ENCODE results near the gene RNU5B-1. TPM values are rescaled to one million over a fixed set of nuclear protein-coding genes. Genes with fewer than 3 reads are reported as not detected.

The RNU5B-1 gene
- polyA plus RNA-seq, 2 of the 4 experiments (the other 2 are of a cell fraction), result not detected

DNA sequence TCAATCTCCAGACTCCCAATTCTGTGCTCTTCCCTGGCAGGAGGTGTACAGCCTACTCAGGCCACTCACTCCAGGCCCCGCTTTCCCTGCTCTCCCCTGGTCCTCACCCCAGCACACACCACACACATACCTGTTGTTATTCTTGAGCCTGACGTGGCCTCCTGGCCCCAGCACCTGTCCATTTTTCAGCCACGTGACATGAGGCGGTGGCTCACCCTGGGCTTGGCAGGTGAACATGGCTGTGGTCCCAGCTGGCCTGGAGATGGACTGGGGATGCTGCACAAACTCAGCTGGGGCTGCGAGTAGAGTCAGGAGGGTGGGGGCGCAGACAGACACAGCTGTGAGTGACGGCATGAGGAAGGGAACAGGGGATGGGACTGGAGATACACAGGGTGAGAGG lies 27.3 kb downstream of the RNU5B-1 start:
- Histone ChIP-seq H3K9me3 (no peaks in the 10 kb centered on the region), H3K4me3 (no peak overlapping the region), H3K4me2 (no peak overlapping the region), H3K4me1 (no peaks in the 10 kb centered on the region), H3K27ac (no peak overlapping the region)
- ChIA-PET POLR2A (no interaction called here), CTCF (interaction anchor here (1.6 to 7.5 kb wide), 3 partner anchors 13 to 54 kb away, joined by 3 to 75 read pairs (median 32); no protein-coding TSS in a partner anchor)
- 78% methylated on average over 6 of the region's 7 CpGs for WGBS (ENCODE audit: missing lambda C conversion rate)
- TF ChIP-seq KDM5A (IDR thresholded peaks at IDR 0.05) (no peak), CEBPB (IDR thresholded peaks at IDR 0.05) (no peak), ELK1 (IDR thresholded peaks at IDR 0.05; ENCODE audit: low read depth, low read length) (no peak), MAZ (IDR thresholded peaks at IDR 0.05; ENCODE audit: borderline replicate concordance, low read depth, low read length) (no peak), NR3C1 (IDR thresholded peaks at IDR 0.05) (no peak), RNF2 (IDR thresholded peaks at IDR 0.05; ENCODE audit: borderline replicate concordance, low read depth) (no peak), POLR2AphosphoS2 (conservative IDR thresholded peaks at IDR 0.05; ENCODE audit: low read length) (no peak), NPAS2 (CRISPR knock-in tag; IDR thresholded peaks at IDR 0.05; ENCODE audit: borderline replicate concordance) (no peak), EHMT2 (IDR thresholded peaks at IDR 0.05; ENCODE audit: low read depth) (no peak), MAFK (IDR thresholded peaks at IDR 0.05; ENCODE audit: partially characterized antibody) (no peak), TP53 (CRISPR knock-in tag; IDR thresholded peaks at IDR 0.05) (no peak), FOSB (CRISPR knock-in tag; IDR thresholded peaks at IDR 0.05) (no peak), HEYL (CRISPR knock-in tag; IDR thresholded peaks at IDR 0.05) (no peak), HDAC2 (IDR thresholded peaks at IDR 0.05) (no peak), FOSL2 (IDR thresholded peaks at IDR 0.05) (no peak), FOSL2 (CRISPR knock-in tag; IDR thresholded peaks at IDR 0.05) (no peak), CBX2 (IDR thresholded peaks at IDR 0.05; ENCODE audit: borderline replicate concordance, low read depth) (no peak)
- TF ChIP-seq, protein P1, sequence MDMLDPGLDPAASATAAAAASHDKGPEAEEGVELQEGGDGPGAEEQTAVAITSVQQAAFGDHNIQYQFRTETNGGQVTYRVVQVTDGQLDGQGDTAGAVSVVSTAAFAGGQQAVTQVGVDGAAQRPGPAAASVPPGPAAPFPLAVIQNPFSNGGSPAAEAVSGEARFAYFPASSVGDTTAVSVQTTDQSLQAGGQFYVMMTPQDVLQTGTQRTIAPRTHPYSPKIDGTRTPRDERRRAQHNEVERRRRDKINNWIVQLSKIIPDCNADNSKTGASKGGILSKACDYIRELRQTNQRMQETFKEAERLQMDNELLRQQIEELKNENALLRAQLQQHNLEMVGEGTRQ (IDR thresholded peaks at IDR 0.05), result no peak
- ATAC-seq (no peak), FAIRE-seq (no peak), DNase-seq (ENCODE audit: low read depth in 1 of 2, low spot score in 1 of 2) (no peak)

DNA sequence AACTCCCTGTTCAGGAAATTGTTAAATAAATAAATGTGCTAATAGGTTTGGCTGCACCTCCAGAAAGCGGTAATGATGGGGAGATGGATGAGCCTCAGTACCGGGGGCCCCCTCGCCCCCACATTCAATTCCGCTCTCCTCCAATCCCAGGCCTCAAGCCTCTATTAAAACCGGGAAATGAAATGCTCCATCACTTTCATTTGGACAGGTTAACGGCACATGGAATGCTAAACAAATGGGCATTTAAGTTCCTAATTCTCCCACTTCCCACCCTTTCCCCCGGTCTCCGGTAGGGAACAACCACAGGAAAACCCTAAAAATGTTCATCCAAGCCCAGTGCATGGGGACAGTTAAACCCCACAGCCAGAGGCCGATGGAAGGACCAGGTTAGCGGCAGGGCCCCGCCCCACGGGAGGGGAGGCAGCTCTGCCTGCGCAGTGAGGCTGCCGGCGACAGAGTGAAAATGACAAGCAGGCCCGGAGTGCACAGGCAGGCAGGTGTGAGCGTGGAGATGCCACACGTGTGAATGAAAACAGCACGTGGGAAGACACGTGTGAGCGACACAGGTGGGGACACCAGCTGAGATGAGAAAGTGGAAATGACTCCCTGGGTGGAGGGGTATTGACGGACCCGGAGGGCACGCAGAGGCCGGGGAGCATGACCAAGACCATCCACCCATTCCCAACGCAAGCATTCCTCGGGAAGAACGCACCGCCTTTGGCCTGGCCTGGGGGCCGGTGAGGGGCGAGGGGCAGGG lies 28.1 kb downstream of the RNU5B-1 start:
- 78% methylated on average over 28 of the region's 31 CpGs for WGBS (ENCODE audit: missing lambda C conversion rate)
- no peak for DNase-seq (ENCODE audit: low read depth in 1 of 2, low spot score in 1 of 2)
- no peak overlapping the region for H3K4me2 ChIP-seq
- POLR2A ChIA-PET, result no interaction called here
- no peak for FAIRE-seq
- TF ChIP-seq EHF (CRISPR knock-in tag; IDR thresholded peaks at IDR 0.05) (no peak), HMGXB4 (CRISPR knock-in tag; IDR thresholded peaks at IDR 0.05; ENCODE audit: borderline replicate concordance) (no peak), JUN (IDR thresholded peaks at IDR 0.05) (no peak), NR3C1 (IDR thresholded peaks at IDR 0.05) (no peak), ESRRA (IDR thresholded peaks at IDR 0.05; ENCODE audit: borderline replicate concordance, low read length) (no peak), SMC3 (IDR thresholded peaks at IDR 0.05) (no peak), RAD21 (conservative IDR thresholded peaks at IDR 0.05 in 1 of 2, IDR thresholded peaks at IDR 0.05 in 1 of 2) (no peak), RCOR1 (IDR thresholded peaks at IDR 0.05; ENCODE audit: low read depth, low read length) (no peak), E2F6 (IDR thresholded peaks at IDR 0.05; ENCODE audit: borderline replicate concordance, low read depth) (no peak), NPAS2 (CRISPR knock-in tag; IDR thresholded peaks at IDR 0.05; ENCODE audit: borderline replicate concordance) (no peak), KDM5A (IDR thresholded peaks at IDR 0.05) (no peak)
- TF ChIP-seq, protein P2, sequence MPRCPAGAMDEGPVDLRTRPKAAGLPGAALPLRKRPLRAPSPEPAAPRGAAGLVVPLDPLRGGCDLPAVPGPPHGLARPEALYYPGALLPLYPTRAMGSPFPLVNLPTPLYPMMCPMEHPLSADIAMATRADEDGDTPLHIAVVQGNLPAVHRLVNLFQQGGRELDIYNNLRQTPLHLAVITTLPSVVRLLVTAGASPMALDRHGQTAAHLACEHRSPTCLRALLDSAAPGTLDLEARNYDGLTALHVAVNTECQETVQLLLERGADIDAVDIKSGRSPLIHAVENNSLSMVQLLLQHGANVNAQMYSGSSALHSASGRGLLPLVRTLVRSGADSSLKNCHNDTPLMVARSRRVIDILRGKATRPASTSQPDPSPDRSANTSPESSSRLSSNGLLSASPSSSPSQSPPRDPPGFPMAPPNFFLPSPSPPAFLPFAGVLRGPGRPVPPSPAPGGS (IDR thresholded peaks at IDR 0.05), result no peak
- TF ChIP-seq, protein P3, sequence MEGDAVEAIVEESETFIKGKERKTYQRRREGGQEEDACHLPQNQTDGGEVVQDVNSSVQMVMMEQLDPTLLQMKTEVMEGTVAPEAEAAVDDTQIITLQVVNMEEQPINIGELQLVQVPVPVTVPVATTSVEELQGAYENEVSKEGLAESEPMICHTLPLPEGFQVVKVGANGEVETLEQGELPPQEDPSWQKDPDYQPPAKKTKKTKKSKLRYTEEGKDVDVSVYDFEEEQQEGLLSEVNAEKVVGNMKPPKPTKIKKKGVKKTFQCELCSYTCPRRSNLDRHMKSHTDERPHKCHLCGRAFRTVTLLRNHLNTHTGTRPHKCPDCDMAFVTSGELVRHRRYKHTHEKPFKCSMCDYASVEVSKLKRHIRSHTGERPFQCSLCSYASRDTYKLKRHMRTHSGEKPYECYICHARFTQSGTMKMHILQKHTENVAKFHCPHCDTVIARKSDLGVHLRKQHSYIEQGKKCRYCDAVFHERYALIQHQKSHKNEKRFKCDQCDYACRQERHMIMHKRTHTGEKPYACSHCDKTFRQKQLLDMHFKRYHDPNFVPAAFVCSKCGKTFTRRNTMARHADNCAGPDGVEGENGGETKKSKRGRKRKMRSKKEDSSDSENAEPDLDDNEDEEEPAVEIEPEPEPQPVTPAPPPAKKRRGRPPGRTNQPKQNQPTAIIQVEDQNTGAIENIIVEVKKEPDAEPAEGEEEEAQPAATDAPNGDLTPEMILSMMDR (IDR thresholded peaks at IDR 0.05), result no peak
- no peaks in the 10 kb centered on the region for H3K4me1 ChIP-seq
- ATAC-seq, result no peak
- no peak overlapping the region for H3K27ac ChIP-seq
- H3K4me3 ChIP-seq, result no peak overlapping the region
- H3K9me3 ChIP-seq, result no peaks in the 10 kb centered on the region
- CTCF ChIA-PET, result interaction anchor here (1.6 to 7.5 kb wide), 3 partner anchors 13 to 53 kb away, joined by 3 to 75 read pairs (median 32); no protein-coding TSS in a partner anchor
